GM18498 (cell line): ENCODE data around the gene LGR5.
"Not testable (repeated sequence)": the region's sequence is repeated elsewhere in the genome, so short reads cannot be mapped to it uniquely, and the experiment has no call there.

ENCODE experiments used
- ATAC-seq: cut with Tn5 transposase; IDR thresholded peaks from one replicate; pipeline ENCODE4 v1.9.1; 2021; ENCODE audit warnings: mild to moderate bottlenecking, moderate library complexity; ENCODE audit not compliant: unreplicated experiment

The LGR5 gene

DNA sequence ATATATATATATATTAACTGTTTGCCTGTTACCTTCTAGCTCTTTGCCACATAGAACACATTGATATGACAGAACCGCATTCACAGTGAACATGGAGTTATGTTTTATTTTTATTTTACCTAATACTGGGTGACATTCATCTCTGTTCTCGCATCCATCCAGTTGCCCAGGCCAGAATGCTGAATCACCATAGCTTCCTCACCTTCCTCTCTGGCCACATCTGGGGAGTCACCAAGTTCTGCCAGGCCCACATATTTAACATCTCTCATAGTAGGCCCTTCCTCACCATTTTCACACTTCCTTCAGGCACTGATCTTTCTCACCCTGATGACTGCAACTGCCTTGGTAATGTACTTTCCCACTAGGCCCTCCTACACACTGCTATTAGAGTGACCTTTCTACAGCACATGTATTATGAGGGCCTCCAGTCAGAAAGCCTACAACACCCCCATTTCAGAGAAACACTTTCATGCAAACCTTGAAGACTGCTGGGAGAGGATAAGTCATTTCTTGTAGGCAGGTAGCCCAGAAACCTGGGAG is 106.8 kb downstream of the LGR5 start:
- no peak for ATAC-seq

DNA sequence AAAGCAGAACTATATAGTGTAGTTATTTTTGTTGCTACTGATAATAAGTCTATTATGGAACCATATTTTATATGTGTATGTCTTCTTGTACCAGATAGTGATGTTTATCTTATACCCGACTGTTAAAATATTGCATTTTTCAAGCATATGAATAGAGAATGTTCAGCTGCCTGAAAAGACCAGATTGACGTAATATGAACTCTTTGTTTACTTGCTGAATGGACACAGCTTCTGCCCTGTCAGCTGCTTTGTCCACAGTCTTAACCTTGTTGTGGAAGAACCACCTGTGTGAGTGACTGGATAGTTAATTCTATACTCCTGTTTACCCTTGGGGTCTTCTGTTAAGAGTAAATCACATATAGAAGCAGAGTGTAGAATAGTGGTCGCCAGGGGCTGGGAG is 109.3 kb downstream of the LGR5 start:
- ATAC-seq: no peak

DNA sequence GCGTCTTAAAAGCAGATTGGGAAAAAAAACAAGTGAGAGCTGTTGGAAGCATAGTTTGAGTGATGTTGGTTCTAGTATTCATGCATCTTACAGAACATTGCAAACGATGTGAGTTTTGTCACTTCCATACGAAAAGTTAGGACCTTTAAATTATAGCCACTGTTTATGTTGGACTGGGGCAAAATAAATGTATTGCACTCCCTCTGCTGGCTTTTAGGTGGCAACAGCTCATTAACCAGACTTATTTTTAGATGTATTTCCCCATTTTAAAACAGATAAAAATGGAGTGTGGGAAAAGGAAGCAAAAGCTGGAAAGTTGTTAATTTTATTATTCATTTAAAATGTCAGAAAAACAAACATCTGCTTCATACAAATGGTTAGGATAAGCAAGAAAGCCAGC is 111.9 kb downstream of the LGR5 start:
- ATAC-seq: no peak

DNA sequence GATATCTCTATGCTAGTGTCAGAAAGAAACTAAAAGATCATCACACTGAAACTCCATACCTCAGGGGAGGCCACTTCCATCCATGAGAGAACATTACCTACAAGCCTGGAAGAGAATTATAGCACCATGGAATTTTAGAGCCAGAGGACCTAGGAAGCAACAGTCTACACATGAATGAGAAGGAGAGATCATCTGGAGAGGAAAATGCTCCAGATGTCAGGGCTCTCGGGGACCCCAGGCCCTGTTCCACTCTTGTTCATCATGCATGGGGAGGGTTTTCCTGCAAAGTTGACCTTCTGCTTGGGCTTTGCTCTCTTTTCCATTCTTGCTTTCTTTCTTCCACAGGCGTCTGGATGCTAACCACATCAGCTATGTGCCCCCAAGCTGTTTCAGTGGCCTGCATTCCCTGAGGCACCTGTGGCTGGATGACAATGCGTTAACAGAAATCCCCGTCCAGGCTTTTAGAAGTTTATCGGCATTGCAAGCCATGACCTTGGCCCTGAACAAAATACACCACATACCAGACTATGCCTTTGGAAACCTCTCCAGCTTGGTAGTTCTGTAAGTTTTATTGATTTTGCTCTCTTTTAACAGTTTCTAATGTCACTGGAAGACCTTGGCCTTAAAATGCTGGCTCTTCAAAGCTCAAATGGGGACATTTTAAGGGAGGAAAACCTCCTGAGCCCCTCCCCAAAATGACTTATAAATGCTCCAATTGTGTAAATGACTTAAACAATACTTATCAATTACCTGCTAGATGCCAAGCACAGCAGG is 113.3 kb downstream of the LGR5 start:
- no peak for ATAC-seq

DNA sequence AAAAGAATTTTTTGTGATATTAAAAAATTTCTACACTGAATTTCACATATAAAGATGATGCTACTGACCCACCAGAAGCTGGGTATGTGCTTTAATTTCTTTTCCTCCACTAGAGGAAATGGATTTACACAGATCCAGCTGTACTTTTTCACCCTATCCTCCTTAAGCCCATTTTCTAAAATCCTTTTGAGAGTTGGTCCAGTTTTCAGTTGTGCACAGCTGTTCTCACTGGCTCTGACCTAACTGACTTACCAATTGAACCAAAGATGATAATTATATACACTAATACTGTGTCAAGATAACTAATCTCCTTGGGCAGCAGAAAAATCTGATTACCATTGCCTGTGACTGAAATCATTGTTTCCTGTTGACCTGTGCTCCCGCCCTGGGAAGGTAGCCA is 115.6 kb downstream of the LGR5 start:
- no peak for ATAC-seq

DNA sequence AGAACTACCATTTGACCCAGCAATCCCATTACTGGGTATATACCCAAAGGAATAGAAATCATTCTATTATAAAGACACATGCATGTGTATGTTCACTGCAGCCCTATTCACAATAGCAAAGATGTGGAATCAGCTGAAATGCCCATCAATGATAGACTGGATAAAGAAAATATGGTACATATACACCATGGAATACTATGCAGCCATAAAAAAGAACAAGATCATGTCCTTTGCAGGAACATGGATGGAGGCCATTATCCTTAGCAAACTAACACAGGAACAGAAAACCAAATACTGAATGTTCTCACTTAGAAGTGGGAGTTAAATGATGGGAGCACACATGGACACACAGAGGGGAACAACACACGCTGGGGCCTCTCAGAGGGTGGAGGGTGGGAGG is 116.2 kb downstream of the LGR5 start:
- ATAC-seq: not testable (repeated sequence)

DNA sequence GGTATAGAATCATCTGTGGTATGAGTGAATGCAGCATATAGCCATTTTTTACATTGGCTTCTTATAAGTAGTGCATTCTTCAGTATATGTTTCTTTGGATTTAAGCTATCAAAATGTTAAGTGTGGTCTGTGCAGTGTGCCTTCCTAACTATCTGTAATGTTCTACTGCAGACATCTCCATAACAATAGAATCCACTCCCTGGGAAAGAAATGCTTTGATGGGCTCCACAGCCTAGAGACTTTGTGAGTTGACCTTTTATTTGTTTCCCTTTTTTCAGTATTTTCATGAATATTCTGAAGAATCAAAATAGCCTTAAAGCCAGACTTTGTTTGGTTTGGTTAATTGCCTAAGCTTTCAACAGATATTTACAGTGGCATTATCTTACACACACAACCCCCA is 116.8 kb downstream of the LGR5 start:
- no peak for ATAC-seq

DNA sequence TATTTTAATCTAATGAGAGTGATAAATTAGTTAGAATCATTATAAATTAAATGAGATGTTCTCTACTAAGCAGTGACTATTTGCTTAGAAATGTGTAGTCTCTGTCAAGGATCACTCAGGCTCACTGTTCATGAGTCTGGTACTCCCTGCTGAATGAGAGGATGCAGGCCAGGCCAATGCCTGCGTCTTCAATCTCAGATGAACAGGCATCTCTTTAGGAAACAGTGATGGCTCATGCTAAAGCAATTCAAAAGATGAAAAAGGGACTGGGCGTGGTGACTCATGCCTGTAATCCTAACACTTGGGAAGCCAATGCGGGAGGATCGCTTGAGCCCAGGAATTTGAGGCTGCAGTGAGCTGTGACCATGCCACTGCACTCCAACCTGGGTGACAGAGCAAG is 117.3 kb downstream of the LGR5 start:
- ATAC-seq: no peak

DNA sequence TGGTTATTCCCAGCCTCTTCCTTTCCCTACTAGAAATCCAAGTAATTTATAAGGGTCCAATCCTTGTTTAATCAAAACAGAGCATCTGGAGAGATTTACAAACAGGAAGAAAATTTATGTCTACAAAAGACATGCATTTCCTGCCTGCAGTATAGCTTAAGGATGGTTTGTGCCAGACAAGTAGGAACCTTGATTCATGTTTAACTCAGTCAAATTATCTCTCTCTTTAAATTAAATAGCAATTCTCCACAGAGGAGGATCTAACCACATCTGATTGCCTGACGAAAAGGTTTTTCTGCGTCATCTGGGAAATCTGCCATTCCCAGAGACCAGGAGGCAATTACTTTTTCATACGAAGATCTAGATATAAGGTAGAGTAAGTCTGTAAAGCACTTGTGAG is 118.8 kb downstream of the LGR5 start:
- no peak for ATAC-seq

DNA sequence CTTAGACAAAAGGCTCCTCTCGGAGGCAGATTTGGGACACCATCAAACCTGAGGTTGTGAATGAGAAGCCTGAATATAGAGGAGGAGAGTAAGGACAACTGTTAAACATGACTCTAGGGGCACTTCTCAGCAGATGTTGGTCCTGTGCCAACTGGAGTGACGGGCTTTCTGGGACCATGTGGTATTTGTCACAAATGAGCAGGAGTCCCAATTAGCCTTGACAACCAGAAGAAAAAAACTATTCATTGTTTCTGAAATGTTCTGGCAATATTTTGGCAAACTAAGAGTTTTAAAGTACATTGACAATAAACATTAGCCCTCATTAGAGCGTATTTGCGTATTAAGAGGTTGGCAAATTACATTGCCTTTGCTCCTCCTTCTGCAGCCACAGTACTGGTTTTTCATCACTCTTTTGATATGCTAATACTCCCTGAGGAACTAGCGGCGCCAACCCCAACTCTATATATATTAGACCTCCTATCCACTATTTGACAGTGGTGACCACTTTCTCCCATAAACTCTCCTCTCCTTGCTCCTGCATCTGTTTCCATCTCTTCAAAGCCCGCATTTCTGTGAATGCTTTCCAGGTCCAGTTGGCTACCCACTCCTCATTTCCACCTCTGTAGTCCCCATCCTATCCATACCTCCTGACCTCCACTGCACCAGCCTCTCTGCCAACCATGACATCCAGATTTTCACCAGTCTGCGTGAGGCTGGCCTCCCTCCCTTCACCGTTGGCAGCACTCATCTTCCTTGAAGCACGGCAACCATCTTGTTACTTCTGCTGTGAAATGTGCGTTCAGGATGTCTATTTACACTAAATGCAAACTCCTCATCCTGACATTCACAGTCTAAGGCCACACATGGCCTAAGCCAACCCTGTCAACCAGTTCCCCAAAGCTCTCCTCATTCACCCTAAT is 123.3 kb downstream of the LGR5 start:
- ATAC-seq: no peak

DNA sequence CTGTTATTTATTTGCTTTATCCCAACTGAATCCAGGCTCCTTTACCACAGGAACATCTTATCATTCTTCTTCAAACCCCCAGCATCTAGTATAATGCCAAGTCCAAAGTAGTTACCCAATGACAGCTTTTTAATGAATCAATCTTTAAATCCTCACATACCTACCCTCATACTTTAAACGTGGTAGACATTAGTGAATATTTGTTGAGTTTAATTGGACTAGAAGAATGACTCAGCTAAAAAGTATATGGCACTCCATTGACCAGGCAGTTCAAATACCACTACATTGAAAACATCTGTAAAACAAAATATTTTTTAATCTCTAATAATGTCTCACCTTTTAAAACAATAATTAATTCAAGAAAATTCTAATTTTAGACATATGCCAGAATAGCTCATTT is 125.9 kb downstream of the LGR5 start:
- ATAC-seq: no peak

DNA sequence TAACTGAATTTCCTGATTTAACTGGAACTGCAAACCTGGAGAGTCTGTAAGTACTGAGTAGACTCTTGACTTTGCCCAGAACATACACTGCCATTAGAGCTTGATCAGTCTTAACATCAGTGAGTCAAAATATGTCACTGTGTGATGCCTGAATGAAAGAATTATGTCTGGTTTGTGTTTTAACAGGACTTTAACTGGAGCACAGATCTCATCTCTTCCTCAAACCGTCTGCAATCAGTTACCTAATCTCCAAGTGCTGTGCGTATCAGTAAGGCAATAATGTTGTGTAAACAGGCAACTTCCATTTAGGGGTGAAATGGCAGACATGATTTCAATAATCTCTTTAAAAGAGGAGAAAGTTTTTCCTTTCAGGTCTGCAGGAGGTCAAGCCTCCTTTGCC is 127.1 kb downstream of the LGR5 start:
- no peak for ATAC-seq

DNA sequence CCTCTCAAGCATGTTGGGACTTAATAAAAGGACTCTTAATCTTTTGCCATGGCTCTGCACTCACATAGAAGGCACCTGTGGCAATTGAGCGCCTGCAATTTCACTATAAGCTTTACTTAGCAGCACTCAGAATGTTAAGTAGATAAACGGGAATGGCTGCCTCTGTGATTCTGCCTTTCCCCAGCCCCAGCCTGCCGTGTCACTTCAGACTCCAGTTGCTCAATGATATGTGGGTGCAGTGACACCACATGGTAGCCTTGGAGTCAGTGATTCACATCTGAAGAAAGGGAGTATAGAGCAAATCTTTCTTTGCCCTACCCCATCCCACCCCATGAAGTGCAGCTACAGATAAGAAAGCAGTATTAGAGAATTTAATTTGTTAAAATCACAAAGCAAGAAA is 127.9 kb downstream of the LGR5 start:
- no peak for ATAC-seq

DNA sequence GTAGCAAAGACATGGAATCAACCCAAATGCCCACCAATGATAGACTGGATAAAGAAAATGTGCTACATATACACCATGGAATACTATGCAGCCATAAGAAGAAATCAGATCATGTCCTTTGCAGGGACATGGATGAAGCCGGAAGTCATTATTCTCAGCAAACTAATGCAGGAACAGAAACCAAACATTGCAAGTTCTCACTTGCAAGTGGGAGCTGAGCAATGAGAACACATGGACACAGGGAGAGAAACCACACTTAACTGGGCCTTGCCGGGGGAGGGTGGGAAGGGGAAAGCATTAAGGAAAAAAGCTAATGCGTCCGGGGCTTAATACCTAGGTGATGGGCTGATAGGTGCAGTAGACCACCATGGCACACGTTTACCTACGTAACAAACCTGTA is 130.3 kb downstream of the LGR5 start:
- ATAC-seq: not testable (repeated sequence)

DNA sequence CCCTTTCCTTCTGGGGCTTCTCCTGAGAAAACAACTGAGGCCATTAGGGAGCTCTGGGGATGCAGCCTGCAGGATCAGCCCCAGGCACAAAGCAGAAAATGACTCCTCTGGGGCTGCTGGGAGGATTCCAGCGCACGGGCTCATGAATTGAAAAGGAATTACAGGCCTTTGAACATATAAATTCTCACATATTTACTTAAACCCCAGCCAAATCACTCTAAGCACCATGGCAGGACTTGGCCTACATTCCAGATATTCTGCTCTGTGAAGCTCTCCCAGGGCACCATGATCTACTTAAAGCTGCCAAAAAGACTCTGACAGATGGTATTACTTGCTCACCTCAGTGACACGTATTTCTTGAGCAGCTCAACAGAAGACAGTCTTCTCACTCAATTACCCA is 136.9 kb downstream of the LGR5 start:
- no peak for ATAC-seq

DNA sequence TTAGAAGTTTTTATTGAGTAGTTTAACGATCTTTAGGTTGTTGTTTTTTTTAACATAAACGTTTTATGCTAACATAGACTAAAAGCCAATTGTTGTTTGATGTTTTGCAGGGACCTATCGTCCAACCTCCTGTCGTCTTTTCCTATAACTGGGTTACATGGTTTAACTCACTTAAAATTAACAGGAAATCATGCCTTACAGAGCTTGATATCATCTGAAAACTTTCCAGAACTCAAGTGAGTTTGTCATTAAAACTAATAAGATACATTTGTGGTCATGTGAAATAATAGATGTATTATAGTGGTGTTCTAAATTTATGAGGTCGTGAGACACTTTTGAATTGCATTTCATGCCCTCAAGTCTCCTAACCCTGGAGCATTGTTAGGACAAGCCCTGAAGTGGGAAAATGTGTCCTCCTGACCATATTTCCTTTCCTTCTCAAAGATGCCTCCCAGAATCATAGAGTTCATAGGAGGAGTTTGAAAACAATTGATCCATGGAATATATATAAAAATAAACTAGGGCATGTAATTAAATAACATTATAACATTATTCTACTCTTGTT is 139.2 kb downstream of the LGR5 start:
- ATAC-seq: no peak

DNA sequence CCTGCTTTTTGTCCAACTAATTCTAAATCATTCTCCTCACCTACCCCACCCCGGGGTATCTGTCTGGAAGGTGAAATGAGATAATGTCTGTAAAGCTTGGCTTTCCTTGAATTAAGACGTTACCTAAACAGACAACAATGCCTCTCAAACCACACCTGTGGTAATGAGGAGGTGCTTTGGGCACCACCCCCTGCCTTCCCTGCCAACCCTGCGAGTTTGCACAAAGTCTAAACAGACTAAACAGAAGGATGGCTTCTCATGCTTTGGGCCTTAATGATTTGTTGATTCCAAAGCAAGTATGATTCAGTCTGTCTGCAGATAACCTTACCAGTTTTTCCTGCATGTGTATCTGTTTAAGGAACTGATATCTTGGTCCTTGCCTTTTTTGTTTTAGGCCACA is 141.6 kb downstream of the LGR5 start:
- no peak for ATAC-seq

DNA sequence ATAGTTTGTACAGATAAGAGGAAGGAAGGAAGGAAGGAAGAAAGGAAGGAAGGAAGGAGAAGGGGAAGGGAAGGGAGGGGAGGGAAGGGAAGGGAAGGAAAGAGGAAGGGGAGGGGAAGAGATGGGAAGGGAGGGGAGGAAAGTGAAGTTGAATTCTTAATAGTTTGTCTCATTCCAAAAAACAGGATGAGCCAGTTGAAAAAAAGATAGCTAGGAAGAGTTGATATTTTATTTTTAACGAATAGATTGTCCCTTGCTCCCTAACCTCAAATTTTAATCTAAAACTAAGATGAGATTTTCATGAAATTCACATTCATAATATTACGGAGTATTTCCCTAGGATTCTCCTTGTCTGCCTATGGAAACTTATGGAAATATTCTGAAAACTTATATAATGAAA is 143.3 kb downstream of the LGR5 start:
- ATAC-seq: no peak

DNA sequence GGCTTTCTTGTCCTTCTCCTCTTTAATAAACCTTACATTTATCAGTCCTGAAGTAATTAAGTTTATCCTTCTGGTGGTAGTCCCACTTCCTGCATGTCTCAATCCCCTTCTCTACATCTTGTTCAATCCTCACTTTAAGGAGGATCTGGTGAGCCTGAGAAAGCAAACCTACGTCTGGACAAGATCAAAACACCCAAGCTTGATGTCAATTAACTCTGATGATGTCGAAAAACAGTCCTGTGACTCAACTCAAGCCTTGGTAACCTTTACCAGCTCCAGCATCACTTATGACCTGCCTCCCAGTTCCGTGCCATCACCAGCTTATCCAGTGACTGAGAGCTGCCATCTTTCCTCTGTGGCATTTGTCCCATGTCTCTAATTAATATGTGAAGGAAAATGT is 144.8 kb downstream of the LGR5 start:
- ATAC-seq: no peak

DNA sequence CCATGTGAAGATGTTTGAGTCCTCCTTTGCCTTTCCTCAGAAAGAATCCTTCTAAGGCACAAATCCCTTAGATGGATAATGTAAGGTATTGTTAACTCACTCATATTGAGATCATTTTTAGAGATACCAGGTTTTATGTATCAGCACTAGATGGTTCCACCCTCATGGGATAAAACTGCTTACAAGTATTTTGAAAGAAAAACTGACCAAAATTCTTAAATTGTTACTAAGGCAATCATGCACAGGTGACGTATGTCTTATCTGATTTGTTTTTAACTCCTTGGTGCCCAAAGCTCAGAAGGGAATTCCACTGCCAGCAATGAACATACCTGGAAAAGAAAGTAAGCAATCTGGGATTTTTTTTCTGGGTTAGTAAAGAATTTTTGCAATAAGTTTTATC is 145.6 kb downstream of the LGR5 start:
- no peak for ATAC-seq

DNA sequence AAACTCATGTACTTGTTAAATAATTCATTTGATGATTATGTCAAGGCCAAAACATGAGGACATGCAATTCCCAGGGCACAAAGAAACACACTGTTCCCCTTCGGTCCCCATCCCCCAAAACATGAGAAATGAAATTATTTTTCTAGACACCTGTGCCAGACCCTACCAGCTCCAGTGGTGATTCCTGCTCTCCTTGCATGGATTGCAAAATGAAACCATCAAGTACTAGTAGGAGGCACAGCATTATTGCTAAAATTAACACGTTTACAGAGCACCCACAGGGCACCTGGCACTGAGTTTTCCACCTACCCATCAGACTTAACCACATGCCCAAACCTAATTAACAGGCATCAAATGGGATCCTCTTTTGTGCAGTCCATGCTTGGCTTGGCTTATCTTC is 147.4 kb downstream of the LGR5 start:
- ATAC-seq: no peak

DNA sequence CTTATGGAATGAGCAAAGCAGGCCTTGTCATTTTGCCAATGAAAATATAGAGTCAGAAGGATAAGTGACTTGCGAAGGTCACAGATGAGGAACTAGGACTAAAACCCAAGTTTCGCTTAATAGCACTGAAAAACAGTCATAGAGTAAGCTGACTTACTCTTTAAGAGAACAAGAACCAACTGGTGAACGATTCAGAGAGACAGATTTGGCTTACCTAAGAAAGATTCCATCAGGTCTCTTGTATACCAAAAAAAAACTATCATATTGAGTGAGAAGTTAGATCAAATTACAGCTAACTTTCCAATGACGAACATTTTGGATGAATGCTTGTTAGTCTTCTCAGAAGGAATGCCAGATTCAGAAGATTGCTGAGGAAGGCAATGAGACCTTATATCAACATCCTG is 149.9 kb downstream of the LGR5 start:
- ATAC-seq: no peak
